NT2/D1 (cell line): ENCODE data around the gene HERC3.

Experiments
- DNase-seq: peaks from one replicate; pipeline ENCODE4 v3.0.0-alpha.2; 2011; ENCODE audit warnings: low read depth, low spot score
- H3K27me3 ChIP-seq: 2 replicates; pipeline ENCODE4 v1.6.0; 2011; ENCODE audit warnings: mild to moderate bottlenecking; ENCODE audit not compliant: insufficient read length, insufficient read depth
- H3K36me3 ChIP-seq: 2 replicates; pipeline ENCODE4 v1.6.1; 2011; ENCODE audit warnings: mild to moderate bottlenecking, low read length, mixed read lengths; ENCODE audit not compliant: insufficient read depth, insufficient read length
- H3K4me1 ChIP-seq: 2 replicates; pipeline ENCODE4 v1.5.1; 2011; ENCODE audit not compliant: insufficient read depth, insufficient read length
- H3K4me3 ChIP-seq: 2 replicates; pipeline ENCODE4 v1.5.1; 2011; ENCODE audit warnings: low read depth; ENCODE audit not compliant: insufficient read length
- H3K9ac ChIP-seq: 2 replicates; pipeline ENCODE4 v1.6.0; 2011; ENCODE audit warnings: low read depth; ENCODE audit not compliant: insufficient read length
- H3K9me3 ChIP-seq: 2 replicates; pipeline ENCODE4 v1.5.1; 2011; ENCODE audit warnings: mild to moderate bottlenecking, low read length; ENCODE audit not compliant: insufficient read depth
- SUZ12 ChIP-seq: IDR thresholded peaks from 2 replicates; pipeline ENCODE4 v1.6.1; 2011; ENCODE audit not compliant: insufficient read length, insufficient read depth; ENCODE audit errors: extremely low read depth
- YY1 ChIP-seq: IDR thresholded peaks from 2 replicates; pipeline ENCODE4 v1.6.1; 2011; ENCODE audit not compliant: insufficient read length, insufficient read depth
- ZNF274 ChIP-seq: IDR thresholded peaks from 2 replicates; pipeline ENCODE4 v1.6.1; 2011; ENCODE audit warnings: mild to moderate bottlenecking, low read depth, low read length

The HERC3 gene

DNA sequence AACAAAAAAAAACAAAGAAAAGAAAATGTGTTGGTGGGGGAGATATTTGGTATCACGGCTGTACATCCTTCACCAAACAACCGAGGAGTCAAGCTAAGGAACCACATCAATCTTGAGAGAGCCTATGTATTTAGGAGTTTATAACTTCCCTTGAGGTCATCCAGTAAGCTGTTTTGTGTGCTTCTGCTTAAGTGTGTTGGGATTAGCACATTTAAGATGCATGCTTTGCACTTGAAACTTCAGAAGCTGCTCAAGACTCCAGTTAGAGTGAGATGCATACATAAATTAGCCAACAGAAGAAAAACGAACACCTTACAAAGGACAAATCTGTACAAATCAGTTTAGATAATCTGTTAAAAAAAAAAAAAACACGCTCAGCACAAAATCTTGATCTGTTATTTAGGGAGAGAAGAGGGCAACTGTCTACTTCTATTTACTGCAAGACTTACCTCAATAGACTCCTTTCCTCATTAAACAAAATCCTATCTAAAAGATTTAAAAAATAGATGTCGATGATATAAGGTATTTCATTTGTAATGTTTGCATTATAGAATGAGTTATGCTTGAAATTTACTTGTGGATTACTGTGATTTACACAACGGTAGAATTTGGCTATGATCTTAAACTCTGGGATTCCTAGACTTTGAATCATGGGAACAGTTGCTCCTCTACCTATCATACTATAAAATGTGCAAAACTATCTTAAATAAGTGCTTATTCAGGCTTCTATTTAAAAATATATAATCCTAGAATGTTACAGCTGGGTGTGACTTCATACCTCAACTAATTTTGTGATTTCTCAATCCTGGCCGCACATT is 159.2 kb downstream of the HERC3 start:
- no peaks in the 10 kb centered on the region for H3K27me3 ChIP-seq
- H3K4me1 ChIP-seq = no peaks in the 10 kb centered on the region
- DNase-seq = no peak
- H3K4me3 ChIP-seq = no peak overlapping the region
- TF ChIP-seq ZNF274 (no peak), YY1 (no peak)
- peaks cover 27% of the 10 kb centered on the region for H3K36me3 ChIP-seq
- no peak overlapping the region for H3K9ac ChIP-seq
- no peaks in the 10 kb centered on the region for H3K9me3 ChIP-seq

- Histone ChIP-seq H3K27me3 (no peaks in the 10 kb centered on the region), H3K4me1 (no peaks in the 10 kb centered on the region), H3K9me3 (no peaks in the 10 kb centered on the region), H3K9ac (no peak overlapping the region), H3K36me3 (peaks cover 27% of the 10 kb centered on the region), H3K4me3 (no peak overlapping the region)
- no peak for DNase-seq
- TF ChIP-seq SUZ12 (no peak), ZNF274 (no peak), YY1 (no peak)
Measured at GRCh38 chr4:88752076-88752463, 159.8 kb downstream of the HERC3 start.

DNA sequence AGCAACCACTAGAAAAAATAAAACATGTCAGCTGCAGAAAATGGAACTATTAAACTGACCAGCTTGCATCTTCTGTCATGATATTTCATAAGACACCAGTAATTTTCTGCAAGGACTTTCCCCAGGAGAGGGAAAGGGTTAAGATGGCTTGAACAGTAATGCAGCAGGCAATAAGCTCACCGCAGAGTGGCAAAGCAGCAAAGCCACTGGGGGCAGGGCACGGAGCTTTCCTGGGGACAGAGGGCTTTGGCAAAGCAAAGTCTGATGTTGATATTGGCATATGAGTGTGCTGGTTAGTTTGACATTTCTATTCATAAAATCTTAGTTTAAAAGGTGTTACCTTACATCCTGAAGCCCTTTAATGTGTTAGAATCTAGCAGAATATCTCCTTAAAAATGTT is 160.5 kb downstream of the HERC3 start:
- Histone ChIP-seq H3K4me1 (no peaks in the 10 kb centered on the region), H3K4me3 (no peak overlapping the region), H3K9ac (no peak overlapping the region), H3K36me3 (peaks cover 21% of the 10 kb centered on the region), H3K9me3 (no peaks in the 10 kb centered on the region), H3K27me3 (no peaks in the 10 kb centered on the region)
- TF ChIP-seq YY1 (no peak), ZNF274 (no peak), SUZ12 (no peak)
- no peak for DNase-seq

- H3K9me3 ChIP-seq = no peaks in the 10 kb centered on the region
- H3K4me3 ChIP-seq = no peak overlapping the region
- DNase-seq = no peak
- peaks cover 16% of the 10 kb centered on the region for H3K36me3 ChIP-seq
- no peak for TF ChIP-seq SUZ12
- TF ChIP-seq YY1 = no peak
- no peak for TF ChIP-seq ZNF274
- no peaks in the 10 kb centered on the region for H3K27me3 ChIP-seq
- no peak overlapping the region for H3K9ac ChIP-seq
- H3K4me1 ChIP-seq = no peaks in the 10 kb centered on the region
Measured at GRCh38 chr4:88753658-88754571, 161.6 kb downstream of the HERC3 start.

DNA sequence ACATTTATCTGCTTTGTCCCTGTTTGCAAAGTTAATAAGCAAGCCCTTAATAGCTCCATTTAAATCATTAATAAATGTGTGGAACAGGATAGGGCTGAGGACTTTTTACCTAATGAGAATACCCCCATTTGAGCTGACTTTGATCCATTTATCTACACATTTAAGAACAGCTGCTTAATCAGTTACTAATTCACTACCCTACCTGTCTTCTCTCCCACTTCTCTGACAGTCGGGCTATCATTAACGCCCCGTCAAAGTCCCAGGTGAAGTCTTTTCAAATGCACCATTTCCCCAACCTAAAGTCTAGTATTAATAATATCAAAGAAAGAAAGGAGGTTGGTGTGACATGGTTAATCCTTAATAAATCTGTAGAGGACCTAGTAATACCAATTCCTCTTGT is 162.5 kb downstream of the HERC3 start:
- Histone ChIP-seq H3K4me1 (no peaks in the 10 kb centered on the region), H3K27me3 (no peaks in the 10 kb centered on the region), H3K4me3 (no peak overlapping the region), H3K9ac (no peak overlapping the region), H3K9me3 (no peaks in the 10 kb centered on the region), H3K36me3 (peaks cover 7% of the 10 kb centered on the region)
- TF ChIP-seq SUZ12 = no peak
- TF ChIP-seq ZNF274 = no peak
- no peak for TF ChIP-seq YY1
- no peak for DNase-seq

GRCh38 chr4:88755454-88755853 is 163.2 kb downstream of the HERC3 start:
- Histone ChIP-seq H3K36me3 (peaks cover under 1% of the 10 kb centered on the region), H3K9ac (no peak overlapping the region), H3K4me1 (no peaks in the 10 kb centered on the region), H3K27me3 (no peaks in the 10 kb centered on the region), H3K4me3 (no peak overlapping the region), H3K9me3 (no peaks in the 10 kb centered on the region)
- no peak for DNase-seq
- TF ChIP-seq SUZ12 (no peak), ZNF274 (no peak), YY1 (no peak)

DNA sequence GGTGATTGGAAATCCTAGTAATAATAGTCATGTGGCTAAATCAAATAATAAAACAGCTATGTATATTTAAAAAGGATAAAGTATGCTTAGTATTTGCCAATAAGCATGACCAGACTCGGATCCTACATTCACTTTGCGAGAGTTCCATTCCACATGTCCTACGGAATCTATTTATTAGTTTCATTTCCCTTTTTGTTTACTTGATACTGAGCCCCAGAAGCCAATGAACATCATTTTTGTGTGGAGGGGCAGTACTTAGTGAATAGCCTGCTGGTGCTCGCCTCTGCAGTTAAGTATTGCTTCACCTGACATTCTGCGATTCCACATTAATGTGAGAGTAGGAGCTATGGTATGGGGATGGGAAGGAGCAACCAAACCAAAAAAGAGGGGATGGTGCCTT is 163.9 kb downstream of the HERC3 start:
- Histone ChIP-seq H3K4me3 (no peak overlapping the region), H3K36me3 (no peaks in the 10 kb centered on the region), H3K27me3 (no peaks in the 10 kb centered on the region), H3K9ac (no peak overlapping the region), H3K4me1 (no peaks in the 10 kb centered on the region), H3K9me3 (no peaks in the 10 kb centered on the region)
- TF ChIP-seq ZNF274 (no peak), YY1 (no peak), SUZ12 (no peak)
- DNase-seq = no peak
